GM04504 (cell line): ENCODE results near the gene PCA3.
"Not testable (repeated sequence)": the region's sequence is repeated elsewhere in the genome, so short reads cannot be mapped to it uniquely, and the experiment has no call there.

Experiments used
- DNase-seq: peaks from one replicate; pipeline ENCODE4 v3.0.0-alpha.2; 2012; ENCODE audit warnings: low read depth

PCA3 gene

DNA sequence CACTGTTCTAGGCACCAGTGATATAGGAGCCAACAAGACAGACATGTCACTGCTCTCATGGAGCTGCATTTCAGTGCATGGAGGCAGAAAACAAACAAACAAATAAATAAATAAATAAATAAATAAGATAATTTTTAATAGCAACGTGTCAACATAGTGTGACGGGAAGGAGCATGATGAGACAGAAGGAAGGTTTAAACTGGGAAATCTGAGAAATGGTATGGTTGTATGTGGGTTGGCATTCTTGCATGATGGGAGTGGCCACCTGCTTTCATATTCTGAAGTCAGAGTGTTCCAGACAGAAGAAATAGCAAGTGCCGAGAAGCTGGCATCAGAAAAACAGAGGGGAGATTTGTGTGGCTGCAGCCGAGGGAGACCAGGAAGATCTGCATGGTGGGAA lies at the start of gene PCA3:
Gene PCA3 (plus strand): TSS at position 301 of the 400 bp plus-strand sequence.
- no peak for DNase-seq

DNA sequence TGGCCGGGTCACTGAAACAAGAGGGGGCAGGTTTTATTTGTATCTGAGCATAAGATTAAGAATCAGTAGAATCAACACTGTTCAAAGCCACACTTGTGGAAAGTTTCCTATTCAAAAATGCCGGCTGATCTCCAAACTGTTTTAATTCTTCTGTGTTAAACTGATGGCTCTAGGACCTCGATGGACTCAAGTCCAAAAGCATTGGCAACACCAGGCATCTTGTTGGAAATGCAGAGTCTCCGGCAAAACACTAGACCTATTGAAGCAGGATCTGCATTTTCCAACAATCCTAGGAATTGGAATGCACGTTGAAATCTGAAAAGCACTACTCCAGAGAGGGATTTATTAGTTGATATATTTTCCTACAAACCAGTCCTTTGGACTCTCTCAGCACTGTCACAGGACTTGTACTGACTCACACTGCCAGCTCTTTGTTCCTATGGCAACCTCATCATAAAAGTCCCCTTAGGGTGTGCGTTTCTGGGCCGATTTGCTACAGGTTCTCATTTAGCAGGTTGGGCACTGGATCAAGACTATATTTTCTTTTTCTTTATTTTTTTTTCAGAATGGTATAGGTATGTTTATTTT lies 48.1 kb upstream of the PCA3 start:
- DNase-seq, result no peak

DNA sequence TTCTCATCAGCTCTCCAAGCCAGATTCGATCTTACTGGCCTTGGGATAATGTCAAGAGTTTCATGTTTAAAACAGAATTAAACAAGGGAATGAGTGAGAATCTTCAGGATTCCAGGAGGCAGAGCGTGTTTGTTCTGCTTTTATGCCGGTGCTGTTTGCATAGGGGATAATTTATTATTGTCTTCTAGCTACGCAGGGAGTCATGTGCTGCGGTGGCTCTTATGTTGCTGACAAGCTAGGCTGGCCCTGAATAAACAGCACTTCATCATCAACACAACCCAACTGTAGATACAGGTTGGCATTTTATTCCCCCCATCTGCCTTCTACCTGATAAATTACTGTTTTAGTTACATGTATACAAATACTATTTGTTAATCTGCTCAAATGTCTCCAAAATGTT lies 47.1 kb upstream of the PCA3 start:
- DNase-seq, result no peak

DNA sequence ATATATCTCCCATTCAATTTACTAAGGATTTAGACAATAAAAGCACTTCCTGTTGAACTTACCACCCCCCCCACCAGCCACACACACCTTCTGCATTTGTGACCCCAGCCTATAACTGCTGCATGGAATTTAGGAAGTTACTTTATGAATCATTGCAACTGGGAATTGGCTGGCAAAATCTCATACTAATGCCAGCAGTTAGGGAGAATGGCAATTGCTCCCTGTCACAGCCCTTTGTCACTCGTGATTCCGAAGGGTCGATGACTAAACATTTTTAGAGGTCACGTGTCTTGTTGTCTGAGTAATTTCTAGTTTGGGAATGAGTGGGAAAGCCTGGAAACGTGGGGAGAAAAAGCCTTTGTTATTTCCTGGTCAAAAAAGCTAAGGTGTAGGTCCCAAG lies 46.6 kb upstream of the PCA3 start:
- no peak for DNase-seq

DNA sequence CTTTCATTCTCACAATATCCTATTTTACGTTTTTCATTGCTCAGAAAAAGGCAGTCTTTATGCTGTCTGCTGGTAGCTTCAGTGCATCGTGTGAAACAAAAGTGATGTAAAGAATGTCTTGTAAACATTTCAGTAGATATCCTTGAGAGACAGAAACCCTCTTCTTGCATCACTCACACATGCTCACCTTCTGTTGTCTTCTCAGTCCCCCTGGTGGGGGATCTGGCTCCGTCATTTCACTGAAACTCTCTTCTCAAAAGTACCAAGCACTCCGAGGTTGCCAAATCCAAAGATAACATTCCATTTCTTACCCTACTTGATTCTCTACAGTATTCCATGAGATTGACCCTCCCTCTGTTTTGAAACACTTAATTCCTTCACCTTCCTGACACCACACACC lies 46.1 kb upstream of the PCA3 start:
- DNase-seq, result no peak

DNA sequence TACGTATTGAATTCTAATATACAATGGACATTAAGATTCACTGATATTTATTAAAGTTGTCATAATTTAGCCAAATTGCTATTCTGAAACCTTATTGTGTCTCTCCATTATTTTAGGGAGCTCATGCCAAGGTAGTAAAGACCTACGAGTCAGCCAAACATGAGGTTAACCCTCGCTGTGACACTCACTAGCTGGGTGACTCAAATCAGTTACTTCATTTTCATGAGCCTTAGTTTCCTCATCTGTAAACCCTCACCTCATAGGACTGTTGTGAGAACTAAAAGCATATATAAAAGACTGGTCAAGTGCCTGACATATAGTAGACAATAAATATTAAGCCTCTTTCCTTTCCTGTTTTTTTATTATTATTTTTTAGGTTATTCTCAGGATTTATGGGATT lies 44.0 kb upstream of the PCA3 start:
- DNase-seq, result no peak

DNA sequence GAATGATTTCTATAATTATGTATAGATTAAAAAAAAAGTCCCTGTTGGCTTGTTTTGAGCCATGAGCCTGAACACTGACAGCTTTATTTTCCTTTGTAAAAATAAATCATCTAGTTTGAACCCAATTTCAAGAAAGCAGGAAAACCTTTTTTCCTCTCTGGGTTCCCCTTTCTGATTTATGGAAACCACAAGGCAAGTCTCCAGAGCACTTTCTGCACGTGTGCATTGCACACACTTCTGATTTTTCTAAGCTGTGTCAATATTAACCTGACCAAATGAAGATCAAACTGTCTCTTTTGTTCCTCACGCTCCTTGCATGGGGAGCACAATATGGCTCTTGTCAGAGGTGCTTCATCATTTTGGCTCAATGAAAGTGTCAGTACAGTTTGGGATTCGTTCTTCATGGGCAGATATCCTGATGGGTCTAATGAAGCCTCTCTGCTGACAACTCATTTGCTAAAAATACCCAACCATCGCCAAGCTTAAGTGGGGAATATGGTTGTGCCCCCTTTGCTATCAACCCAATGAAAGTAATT lies 39.2 kb upstream of the PCA3 start:
- DNase-seq, result no peak

DNA sequence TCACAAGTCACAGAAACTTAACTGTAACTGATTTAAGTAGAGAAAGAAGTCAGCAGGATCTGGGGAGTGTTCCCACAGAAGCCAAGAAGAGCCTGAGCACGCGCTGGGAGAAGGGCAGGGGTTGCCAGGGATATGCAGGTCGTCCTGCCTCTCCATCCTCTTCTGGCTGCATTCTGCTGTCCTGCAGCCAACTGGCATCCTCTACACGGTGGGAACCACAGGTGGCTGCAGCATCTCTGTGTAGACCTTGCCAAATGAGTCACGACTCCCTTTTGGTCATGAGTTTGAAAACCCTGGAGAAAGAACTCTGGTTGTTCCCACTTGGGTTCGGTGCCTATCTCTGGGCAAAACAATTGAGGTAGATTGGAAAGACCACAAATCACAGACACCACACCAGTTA lies 38.4 kb upstream of the PCA3 start:
- no peak for DNase-seq

DNA sequence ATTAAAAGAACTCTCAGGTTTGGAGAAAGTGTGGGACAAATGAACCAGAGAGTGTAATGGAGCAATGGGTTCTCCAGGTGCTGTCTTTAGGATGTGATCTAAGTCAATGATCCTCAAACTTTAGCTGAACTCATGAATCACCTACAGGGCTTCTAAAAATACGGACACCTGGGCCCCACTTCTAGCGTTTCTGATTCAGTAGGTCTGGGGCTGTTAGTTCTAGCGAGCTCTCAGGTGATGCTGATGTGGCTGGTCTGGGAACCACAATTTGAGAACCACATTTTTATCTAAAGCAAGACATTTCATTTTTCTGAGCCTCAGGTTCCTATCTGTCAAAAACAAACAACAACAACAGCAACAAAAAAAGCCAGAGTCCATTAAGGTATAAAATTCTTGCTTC lies 35.1 kb upstream of the PCA3 start:
- DNase-seq, result no peak

DNA sequence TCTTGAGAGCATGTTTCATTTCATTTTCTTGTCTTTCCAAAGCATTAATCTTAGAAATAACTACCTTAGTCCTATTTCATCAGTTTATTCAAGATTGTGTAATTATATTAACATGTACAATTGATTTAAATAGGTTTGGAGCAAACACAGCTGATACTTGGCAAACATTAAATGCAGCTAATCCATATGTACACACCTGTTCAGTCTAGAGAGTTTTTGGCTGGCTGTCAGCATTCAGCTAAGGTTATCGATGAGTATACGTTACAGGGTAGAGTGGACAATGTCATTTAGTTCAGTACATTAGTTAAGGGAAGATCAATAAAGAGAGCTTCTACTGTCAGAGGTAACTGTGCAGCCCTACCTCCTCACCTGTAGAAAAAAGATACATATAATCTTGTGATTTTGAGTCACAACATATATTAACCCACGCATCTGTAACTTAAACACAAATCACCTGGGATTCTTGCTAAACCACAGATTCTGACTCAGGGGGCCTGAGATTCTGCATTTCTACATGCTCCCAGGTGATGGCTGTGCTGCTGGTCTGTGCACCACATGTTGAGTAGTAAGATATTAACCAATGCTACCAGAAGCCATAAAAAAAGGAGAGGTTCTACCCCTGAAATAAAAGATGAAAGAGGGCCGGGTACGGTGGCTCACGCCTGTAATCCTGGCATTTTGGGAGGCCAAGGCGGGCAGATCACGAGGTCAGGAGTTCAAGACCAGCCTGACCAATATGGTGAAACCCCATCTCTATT lies 34.1 kb upstream of the PCA3 start:
- DNase-seq, result no peak

DNA sequence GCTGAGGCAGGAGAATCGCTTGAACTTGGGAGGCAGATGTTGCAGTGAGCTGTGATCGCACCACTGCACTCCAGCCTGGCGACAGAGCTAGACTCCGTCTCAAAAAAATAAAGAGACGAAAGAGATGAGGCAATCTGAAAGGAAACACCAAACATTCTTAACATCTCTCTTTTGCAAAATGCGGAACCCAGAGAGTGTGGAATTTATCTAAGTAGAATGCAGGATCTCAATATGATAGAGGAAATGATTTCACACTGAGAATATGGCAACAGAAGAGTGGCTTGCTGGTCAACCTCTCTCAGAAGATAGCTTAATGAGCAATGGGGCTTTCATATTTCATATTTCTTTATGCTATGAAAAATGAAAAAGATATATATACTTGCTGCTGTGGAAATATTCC lies 33.4 kb upstream of the PCA3 start:
- no peak for DNase-seq

DNA sequence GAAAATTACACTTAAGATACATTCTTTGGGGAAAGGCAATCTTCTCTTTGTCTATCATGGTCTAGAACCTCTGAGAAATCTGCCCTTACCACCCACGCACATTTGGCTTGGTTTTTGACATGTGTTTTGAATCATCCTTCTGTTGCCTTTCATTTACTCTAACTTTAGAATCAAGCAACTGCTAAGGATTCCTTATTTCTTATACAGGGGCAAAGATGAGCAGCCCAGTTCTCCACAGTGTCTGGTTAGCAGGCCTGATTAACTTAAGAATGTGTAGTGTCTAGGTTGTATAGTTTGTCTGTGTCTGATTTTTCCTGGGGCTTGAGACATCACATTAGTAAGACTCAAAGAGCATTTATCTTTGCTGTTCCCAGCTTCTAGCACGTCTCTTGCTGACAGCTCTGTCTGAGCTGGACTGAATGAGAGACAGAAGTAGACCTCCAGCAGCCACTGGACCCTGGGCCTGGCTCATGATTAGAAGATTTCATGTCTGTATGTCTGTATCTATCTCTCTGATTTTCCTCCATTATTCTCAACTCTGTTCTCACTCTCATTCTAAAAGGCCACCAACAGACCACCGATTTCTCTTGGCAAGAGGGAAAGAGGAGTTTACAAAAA lies 31.8 kb upstream of the PCA3 start:
- DNase-seq, result no peak

DNA sequence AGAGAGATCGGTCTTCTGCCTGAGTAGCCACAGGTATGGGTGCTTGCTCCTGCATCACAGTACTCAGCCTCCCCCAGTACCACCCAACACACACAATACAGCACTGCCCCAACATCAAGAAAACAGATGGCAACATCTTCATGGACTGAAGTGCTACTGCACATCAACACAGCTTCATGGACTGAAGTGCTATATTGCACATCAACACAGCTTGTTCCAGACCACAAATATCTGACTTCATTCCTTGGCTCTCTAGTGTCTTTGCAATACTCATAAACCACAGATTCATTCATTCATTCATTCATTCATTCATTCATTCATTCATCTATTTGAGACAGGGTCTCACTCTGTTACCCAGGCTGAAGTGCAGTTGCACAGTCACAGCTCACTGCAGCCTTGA lies 31.1 kb upstream of the PCA3 start:
- no peak for DNase-seq

DNA sequence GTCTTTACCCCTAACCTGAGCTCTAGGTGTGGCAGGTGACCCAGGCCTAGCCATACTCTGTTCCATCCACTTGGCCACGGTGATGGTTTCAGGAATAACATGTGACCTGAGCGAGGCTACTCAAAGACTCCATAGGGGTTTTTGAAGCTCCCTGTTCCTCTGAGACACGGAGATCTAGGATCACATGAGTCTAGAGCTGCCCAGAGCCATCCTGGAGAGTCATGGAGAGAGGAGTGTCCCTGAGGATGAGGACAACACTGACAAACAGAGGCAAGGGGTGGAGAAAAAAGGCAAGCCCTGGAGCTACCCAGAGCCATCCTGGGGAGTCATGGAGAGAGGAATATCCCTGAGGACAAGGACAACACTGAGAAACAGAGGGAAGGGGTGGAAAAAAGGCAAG lies 29.5 kb upstream of the PCA3 start:
- DNase-seq, result no peak

DNA sequence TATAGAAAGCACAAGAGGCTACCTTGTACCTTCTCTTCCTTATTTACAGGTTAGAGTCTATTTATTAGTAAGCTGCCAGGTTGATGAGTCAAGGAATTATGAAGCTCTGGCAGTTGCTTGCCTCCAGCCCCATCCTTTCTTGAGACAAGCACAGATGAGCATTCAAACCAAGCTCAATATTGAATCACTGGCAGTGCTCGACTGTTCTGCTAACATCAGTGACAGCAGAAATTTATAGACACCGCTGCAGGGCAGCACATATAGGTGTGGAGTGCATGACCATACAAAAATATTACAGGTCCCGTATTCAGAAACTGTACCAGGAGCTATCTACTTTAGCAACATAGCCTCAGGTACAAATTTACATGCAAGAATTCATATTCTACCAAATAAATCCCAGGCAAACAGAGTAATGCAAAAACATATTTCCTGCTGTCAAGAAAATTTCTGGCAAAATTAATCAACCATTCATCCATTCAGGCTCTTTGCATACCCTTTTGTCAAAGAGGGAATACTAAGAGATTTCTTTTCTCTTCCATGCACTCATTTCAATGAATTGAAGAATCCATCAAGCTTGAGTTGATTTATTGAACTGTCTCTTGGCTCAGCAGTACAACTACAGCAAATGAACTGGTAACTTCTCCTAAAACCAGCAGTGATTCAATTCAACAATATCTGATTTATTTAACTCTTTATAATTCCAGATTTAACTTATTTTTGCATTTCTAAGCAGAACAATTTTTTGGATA lies 26.9 kb upstream of the PCA3 start:
- no peak for DNase-seq

DNA sequence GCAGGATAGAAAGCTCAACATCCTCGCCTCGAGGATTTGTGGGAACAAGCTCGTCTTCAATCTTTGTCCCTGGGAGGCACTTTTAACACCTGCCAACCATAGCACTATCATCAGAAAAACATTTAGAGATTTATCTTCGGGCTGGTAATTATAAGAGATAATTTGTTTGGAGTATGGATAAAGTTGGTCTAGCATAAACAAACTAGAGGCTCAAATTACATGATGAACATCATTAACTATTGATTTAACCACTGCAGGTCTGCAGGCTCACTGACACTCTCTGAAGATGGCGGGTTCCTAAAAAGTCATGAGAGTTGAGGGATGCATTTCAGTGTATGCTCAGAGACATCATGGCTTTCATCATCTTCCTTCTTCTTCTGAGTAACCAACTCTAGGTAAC lies 25.8 kb upstream of the PCA3 start:
- DNase-seq, result no peak

DNA sequence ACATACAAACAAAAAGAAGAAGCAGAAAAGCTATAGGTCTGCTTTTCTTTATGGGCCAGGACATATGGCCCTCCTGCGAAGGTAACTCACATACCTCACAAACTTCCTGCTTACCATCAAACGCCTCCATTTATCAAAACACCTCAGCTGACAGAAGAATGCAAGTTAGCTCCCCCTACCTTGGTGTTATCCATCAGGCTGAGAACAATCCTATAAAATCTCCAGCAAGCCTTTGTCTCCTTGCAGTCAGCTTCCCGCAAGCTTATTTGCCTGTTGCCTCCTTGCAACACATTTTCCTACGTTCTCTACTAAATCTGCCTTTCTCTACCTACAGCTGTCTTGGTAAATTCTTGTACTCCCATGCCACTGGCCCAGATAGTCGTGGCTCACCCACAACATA lies 22.7 kb upstream of the PCA3 start:
- no peak for DNase-seq

DNA sequence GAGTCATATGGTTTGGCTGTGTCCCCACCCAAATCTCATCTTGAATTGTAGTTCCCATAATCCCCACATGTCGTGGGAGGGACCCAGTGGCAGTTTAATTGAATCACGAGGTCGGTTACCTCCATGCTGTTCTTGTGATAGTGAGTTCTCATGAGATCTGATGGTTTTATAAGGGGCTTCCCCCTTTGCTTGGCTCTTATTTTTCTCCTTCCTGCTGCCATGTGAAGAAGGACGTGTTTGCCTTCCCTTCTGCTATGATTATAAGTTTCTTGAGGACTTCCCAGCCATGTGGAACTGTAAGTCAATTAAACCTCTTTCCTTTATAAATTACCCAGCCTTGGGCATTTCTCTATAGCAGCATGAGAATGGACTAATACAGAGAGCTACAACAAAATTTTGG lies 21.3 kb upstream of the PCA3 start:
- DNase-seq, result not testable (repeated sequence)

DNA sequence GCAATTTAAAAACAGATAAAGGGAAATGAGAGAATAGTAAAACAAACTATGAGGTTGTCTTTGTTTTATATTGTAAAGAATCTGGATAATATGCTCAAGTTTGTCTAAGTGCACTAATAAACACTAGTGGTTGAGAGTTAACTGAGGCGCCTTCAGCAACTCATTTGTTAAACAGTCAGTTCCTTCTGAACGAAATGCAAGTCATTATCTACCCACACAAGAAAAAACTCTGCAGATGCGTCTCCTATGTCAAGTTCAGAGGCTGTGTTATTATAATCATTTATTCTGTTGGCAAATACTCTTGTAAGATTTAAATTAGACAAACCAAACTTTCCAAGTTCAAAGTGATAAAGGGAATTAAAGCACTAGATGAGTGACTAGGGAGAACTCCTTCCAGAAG lies 20.3 kb upstream of the PCA3 start:
- DNase-seq, result no peak

DNA sequence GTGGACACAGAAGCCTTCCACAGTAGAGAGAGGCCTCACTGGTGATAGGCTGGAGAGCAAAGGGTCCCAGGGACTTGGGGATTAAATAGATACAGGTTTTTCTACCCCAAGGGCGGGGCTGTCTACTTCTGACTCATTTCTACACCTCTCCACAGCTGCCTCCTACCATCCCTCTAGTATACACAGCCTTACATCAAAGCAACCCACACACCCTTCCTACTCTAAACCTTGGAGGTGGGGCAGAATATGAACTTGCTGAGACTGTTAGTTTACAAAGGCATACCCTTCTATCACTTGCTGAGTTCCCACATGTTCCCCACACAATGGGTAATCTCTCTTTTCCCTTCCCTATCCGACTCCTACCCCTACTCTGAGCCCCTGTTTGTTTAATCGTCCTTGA lies 19.9 kb upstream of the PCA3 start:
- DNase-seq, result no peak

DNA sequence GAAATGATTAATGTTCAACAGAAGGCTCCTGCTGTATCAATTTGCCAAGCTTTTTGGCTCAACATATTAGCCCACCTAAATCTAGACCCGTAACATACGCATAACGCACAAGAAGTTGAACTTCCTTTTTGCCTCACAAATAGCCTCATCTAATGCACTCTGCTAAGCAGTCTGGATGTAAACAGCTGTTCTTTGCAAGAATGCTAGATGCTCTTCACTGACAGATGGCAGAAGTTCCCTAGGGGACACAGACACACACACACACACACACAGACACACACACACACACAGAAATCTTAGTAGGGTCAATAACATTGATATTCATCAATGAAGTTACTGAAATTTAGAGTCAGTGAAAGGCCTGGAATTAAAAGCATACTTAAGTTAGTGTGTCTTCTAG lies 13.2 kb upstream of the PCA3 start:
- DNase-seq, result no peak

DNA sequence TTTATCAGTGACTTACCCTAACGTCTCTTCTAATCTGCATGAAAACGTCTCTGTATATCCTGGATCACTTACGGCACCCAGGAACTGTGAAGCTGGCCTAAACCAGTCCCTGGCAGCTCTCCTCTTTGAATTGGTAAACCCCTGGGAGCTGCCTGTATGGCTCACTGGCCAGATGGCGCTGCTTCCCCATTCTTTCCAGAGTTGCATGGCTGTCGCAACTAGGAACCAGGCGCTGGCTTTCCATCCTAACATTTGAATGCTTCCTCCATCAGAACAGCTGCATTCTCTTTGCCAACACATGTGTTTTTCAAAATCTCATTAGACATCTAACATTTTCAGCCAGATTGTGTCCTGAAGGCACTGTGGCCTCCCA lies 8.0 kb upstream of the PCA3 start:
- DNase-seq, result peak; percentile 15
